GM12891 (cell line): Measurements from ENCODE around the gene PHEX.

Source experiments
- POLR2A ChIP-seq: IDR thresholded peaks from 2 replicates; pipeline ENCODE4 v1.6.1; 2011; ENCODE audit warnings: low read depth, low read length, control low read depth
- POLR2AphosphoS5 ChIP-seq: IDR thresholded peaks from 2 replicates; pipeline ENCODE4 v1.6.1; 2011; ENCODE audit warnings: low read depth, low read length, control low read depth

GRCh38 chrX:22248401-22248800, 216.3 kb downstream of the PHEX start:
- TF ChIP-seq POLR2AphosphoS5 (no peak), POLR2A (no peak)
